GM12891 (cell line): ENCODE results near the gene ENTHD1.

Experiments used
- DNase-seq: peaks from one replicate; pipeline ENCODE4 v3.0.0; 2011; ENCODE audit warnings: low spot score; ENCODE audit not compliant: insufficient read length
- FAIRE-seq: peaks from 2 replicates; lab custom pipeline; 2011; peaks lifted over from hg19 to GRCh38; lab: Jason Lieb, UNC
- PAX5 ChIP-seq: IDR thresholded peaks from 2 replicates; pipeline ENCODE4 v1.6.1; 2011; ENCODE audit warnings: low read length, moderate library complexity, mild to moderate bottlenecking; ENCODE audit not compliant: insufficient read depth, severe bottlenecking
- POLR2A ChIP-seq: IDR thresholded peaks from 2 replicates; pipeline ENCODE4 v1.6.1; 2011; ENCODE audit warnings: low read depth, low read length, control low read depth
- POLR2AphosphoS5 ChIP-seq: IDR thresholded peaks from 2 replicates; pipeline ENCODE4 v1.6.1; 2011; ENCODE audit warnings: low read depth, low read length, control low read depth
- POU2F2 ChIP-seq: IDR thresholded peaks from 2 replicates; pipeline ENCODE4 v1.6.1; 2011; ENCODE audit warnings: low read depth, mild to moderate bottlenecking, control low read depth, low read length, moderate library complexity
- SPI1 ChIP-seq: IDR thresholded peaks from 2 replicates; pipeline ENCODE4 v1.6.1; 2011; ENCODE audit warnings: low read depth, low read length, control low read depth
- TAF1 ChIP-seq: IDR thresholded peaks from 2 replicates; pipeline ENCODE4 v1.6.1; 2011; ENCODE audit warnings: low read depth, low read length, control low read depth

The ENTHD1 gene

DNA sequence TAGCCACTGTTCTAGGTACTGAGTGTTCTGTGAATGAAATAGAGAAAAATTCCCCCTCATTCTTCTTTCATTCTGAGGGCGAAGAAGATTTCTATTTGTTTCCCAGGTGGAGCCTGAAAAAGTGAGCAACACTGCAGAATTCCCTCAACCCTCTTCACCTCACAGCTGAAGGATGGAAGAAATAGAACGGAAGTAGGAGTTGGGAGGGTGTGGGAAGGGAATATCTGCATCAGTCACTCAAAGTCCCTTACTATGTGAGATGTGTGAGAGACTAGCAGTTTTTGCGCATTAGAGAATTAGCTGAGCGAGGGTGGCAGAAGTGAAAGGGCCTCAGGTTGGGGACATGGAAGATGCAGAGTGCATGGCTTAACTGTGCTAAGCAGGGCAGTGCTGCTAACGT is 88.4 kb downstream of the ENTHD1 start:
- TF ChIP-seq POU2F2 (no peak), SPI1 (no peak), TAF1 (no peak), POLR2A (no peak), PAX5 (no peak), POLR2AphosphoS5 (no peak)
- FAIRE-seq: no peak
- DNase-seq: no peak

DNA sequence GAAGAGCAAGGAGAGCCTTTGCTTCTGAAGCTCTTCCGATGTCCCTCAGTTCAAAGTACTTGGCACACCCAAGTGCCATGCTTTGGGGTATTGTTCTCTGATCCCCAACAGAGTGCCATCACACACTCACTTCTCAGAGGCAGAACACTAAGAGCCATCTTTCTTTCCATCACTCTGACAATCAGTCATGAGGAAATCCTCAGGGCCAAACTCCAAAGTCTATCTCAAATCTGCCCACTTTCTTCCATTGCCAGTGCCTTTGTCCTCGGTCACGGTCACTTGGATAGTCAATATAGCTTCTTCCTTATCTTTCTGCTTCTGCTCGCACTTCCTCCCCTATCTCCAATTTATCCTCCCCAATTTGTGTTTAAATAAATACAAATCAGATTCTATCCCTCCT is 90.9 kb downstream of the ENTHD1 start:
- DNase-seq: no peak
- TF ChIP-seq POLR2A: no peak
- no peak for TF ChIP-seq PAX5
- TF ChIP-seq POU2F2: no peak
- no peak for TF ChIP-seq SPI1
- TF ChIP-seq TAF1: no peak
- no peak for TF ChIP-seq POLR2AphosphoS5
- FAIRE-seq: no peak

- FAIRE-seq (no peak), DNase-seq (no peak)
- TF ChIP-seq POLR2AphosphoS5 (no peak), POLR2A (no peak), SPI1 (no peak), POU2F2 (no peak), PAX5 (no peak)
These were observed 92.6 kb downstream of the ENTHD1 start for GRCh38 chr22:39800790-39801520.

DNA sequence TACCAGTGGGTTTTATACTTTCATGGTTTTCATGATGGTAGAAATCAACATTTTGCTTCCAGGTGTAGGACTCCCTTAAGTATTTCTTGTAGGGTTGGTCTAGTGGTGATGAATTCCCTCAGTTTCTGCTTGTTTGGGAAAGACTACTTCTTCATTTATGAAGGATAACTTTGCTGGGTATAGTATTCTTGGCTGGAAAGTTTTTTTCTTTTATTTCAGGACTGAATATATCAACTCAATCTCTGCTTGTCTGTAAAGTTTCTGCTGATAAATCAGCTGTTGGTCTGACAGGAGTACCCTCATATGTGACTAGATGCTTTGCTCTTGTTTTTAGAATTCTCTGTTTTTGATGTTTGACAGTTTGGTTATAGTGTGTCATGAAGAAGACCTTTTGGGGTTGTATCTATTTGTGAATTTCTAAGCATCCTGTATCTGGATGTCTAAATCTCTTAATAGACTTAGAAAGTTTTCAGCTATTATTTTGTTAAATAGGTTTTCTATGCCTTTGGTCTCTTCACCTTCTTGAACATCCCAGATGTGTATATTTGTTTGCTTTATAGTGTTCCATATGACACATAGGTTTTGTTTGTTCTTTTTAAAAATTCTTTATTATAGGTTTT is 95.9 kb downstream of the ENTHD1 start:
- FAIRE-seq (no peak), DNase-seq (no peak)
- TF ChIP-seq POU2F2: no peak
- no peak for TF ChIP-seq SPI1
- no peak for TF ChIP-seq TAF1
- TF ChIP-seq PAX5: no peak
- TF ChIP-seq POLR2AphosphoS5: no peak
- no peak for TF ChIP-seq POLR2A

DNA sequence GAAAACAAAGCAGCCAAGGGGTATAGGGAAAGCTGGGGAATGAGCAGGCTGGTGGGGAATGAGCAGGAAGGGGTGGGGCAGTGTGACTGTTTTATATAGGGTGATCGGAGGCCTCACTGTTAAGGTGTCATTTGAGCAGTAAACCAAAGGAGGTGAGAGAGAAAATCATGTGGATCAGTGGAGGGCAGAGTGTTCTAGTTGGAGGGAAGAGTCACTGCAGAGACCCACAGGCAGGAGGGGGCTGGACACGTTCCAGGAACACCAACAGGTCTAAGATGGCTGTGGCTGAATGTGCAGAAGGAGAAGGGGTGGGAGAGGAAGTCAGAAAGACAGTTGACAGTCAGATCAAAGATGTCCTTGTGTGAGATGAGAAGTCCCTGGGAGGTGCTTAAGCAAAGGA is 103.8 kb downstream of the ENTHD1 start:
- no peak for DNase-seq
- TF ChIP-seq TAF1: no peak
- TF ChIP-seq POU2F2: no peak
- no peak for TF ChIP-seq POLR2AphosphoS5
- no peak for TF ChIP-seq POLR2A
- TF ChIP-seq PAX5: no peak
- TF ChIP-seq SPI1: no peak
- FAIRE-seq: no peak

DNA sequence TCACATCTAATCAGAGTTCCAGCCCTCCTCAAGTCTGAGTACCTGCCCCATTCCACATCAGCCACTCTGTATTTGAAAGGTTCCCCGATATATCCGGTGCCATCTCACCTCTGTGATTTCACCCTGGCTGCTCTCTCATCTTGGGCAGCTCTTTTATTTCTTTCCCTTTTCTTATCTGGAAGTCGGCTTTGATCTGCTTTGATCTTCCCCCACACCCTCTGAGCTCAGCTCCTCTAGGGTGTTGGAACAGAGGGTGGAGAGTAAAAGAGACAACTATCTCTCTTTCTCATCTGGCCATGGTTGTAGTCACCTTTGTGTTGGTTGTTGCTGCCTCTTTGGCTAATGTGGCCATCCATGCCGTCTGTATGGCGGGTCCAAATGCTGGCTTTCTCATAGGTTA is 108.3 kb downstream of the ENTHD1 start:
- FAIRE-seq (no peak), DNase-seq (no peak)
- no peak for TF ChIP-seq TAF1
- TF ChIP-seq PAX5: no peak
- TF ChIP-seq SPI1: no peak
- TF ChIP-seq POLR2AphosphoS5: no peak
- TF ChIP-seq POU2F2: no peak
- no peak for TF ChIP-seq POLR2A

- FAIRE-seq: peak; percentile 60
- TF ChIP-seq SPI1 (no peak), TAF1 (no peak), POLR2A (no peak), POLR2AphosphoS5 (no peak), PAX5 (no peak), POU2F2 (no peak)
- DNase-seq: no peak
These were observed 115.7 kb downstream of the ENTHD1 start for GRCh38 chr22:39777716-39778454.

DNA sequence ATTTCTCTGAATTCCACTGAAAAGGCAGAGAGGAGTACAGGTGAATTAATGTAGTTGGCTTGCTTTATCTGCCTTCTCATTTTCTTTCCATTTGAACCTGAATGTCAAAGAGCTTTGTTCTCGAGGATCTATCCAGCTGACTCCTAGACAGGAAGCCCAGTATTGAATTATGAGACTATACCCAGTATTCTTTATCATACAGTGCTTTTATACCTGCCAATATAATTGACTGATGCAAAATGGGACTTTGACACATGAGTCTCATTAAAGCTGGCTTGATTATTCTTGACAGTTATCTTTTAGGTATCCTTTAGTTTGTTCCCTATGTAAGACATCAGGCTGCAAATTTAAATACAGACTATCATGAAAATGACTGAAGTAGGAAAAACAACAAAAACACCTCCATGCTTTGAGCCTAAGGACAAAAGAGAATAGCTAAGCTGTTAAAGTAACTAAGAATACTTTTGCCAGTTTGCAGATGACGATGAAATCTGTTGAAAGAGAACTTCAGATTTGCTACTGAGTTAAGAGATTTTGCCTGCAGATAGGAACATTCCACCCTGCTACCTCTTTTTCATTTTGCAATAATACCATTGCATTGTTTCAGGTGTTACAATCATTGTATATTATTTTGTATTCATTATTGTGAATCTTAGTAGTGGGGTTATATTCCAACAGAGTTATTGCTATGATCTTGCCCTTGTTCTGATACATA is 117.1 kb downstream of the ENTHD1 start:
- TF ChIP-seq POU2F2 (no peak), SPI1 (no peak), POLR2A (no peak), TAF1 (no peak), POLR2AphosphoS5 (no peak), PAX5 (no peak)
- FAIRE-seq: no peak
- DNase-seq: no peak

DNA sequence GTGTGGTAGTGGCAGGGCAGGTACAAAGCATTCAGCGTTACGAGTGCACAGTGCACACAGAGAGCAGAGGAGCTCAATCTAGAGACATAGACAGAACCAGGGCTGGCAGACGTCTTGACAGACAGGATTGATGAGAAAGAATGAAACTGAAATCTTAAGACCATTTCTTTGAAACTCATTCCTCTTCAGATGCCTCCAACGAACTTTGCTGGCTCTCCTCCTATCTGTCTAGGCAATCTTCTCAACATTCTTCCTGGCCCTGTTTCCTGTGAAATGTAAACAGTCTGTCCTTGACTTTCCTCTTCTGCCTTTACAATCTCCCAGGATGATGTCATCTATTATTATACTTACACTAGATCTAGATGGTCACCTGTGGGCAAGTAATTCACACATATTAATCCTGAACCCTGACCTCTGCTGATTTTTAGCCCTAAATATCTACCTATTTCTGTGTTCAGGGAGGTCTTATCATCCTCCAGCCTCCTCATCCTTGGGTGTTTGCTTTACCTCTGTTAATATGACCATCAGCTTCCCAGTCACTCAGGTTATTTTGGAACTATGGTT is 119.5 kb downstream of the ENTHD1 start:
- TF ChIP-seq POLR2AphosphoS5 (no peak), SPI1 (no peak), TAF1 (no peak), POU2F2 (no peak), POLR2A (no peak), PAX5 (no peak)
- FAIRE-seq: peak; percentile 95
- peak; percentile 33 for DNase-seq
